IMR-90 (cell line): ENCODE results near the gene RSRC1. TPM values are rescaled to one million over a fixed set of nuclear protein-coding genes. Genes with fewer than 3 reads are reported as not detected.

Experiments
- ATAC-seq: fragments of 200-7000 bp; cut with Tn5 transposase; 2 replicates; pipeline ENCODE4 v1.9.1; 2020; ENCODE audit warnings: low read depth, mild to moderate bottlenecking, moderate library complexity
- BruUV-seq: library from RNA; stranded (reverse); fragments of 400-500 nt; replicated peaks from 2 replicates; lab custom pipeline; 2021; lab: Mats Ljungman, UMichigan
- CTCF ChIA-PET: fragments of 300-600 bp; formaldehyde crosslinking; extraction: SDS; loops from one replicate; lab custom pipeline; 2021; ENCODE audit warnings: antibody characterized with exemption; lab: Yijun Ruan, JAX
- POLR2A ChIA-PET: fragments of 300-600 bp; sonication (Branson Sonifier 250); formaldehyde crosslinking; loops from one replicate; lab custom pipeline; 2022; ENCODE audit warnings: antibody characterized with exemption; ENCODE audit not compliant: unreplicated experiment; lab: Charles Lee
- DNase-seq: peaks from one replicate; pipeline ENCODE4 v3.0.0; 2013
- H2AFZ ChIP-seq: replicated peaks from 2 replicates; pipeline ENCODE3; 2013; ENCODE audit warnings: low read length, mild to moderate bottlenecking; ENCODE audit not compliant: poor library complexity
- H2AK5ac ChIP-seq: 2 replicates; pipeline ENCODE4 v1.6.1; 2013; ENCODE audit warnings: low read depth, low read length, inconsistent platforms
- H2AK9ac ChIP-seq: replicated peaks from 2 replicates; pipeline ENCODE3; 2013; ENCODE audit warnings: mild to moderate bottlenecking, low read depth, low read length, moderate library complexity; ENCODE audit not compliant: poor library complexity
- H2BK120ac ChIP-seq: 2 replicates; pipeline ENCODE4 v1.6.1; 2013; ENCODE audit warnings: low read depth, low read length, inconsistent platforms
- H2BK15ac ChIP-seq: 3 replicates; pipeline ENCODE4 v1.6.1; 2013; ENCODE audit warnings: low read depth, low read length, inconsistent platforms
- H2BK20ac ChIP-seq: 2 replicates; pipeline ENCODE4 v1.6.1; 2013; ENCODE audit warnings: low read depth, mild to moderate bottlenecking, inconsistent platforms, low read length, moderate library complexity
- H2BK5ac ChIP-seq: 2 replicates; pipeline ENCODE4 v1.6.1; 2013; ENCODE audit warnings: mild to moderate bottlenecking, low read depth, low read length, inconsistent platforms; ENCODE audit not compliant: poor library complexity, severe bottlenecking
- H3K14ac ChIP-seq: replicated peaks from 2 replicates; pipeline ENCODE4 v1.6.1; 2013; ENCODE audit warnings: low read depth, low read length, inconsistent platforms
- H3K18ac ChIP-seq: 2 replicates; pipeline ENCODE4 v1.6.1; 2013; ENCODE audit warnings: low read depth, low read length, control low read depth
- H3K23ac ChIP-seq: 2 replicates; pipeline ENCODE4 v1.6.1; 2013; ENCODE audit warnings: low read depth, low read length, inconsistent platforms
- H3K27ac ChIP-seq: 2 replicates; pipeline ENCODE4 v1.5.1; 2013; ENCODE audit warnings: mild to moderate bottlenecking, control low read depth, low read length; ENCODE audit not compliant: insufficient read depth
- H3K27me3 ChIP-seq: 2 replicates; pipeline ENCODE4 v1.6.1; 2013; ENCODE audit warnings: low read length; ENCODE audit not compliant: control insufficient read depth, insufficient read depth
- H3K36me3 ChIP-seq: 2 replicates; pipeline ENCODE4 v1.6.1; 2013; ENCODE audit warnings: low read length, mixed read lengths; ENCODE audit not compliant: control insufficient read depth, insufficient read depth
- H3K4ac ChIP-seq: 2 replicates; pipeline ENCODE4 v1.6.1; 2013; ENCODE audit warnings: low read depth, low read length, inconsistent platforms
- H3K4me1 ChIP-seq: 2 replicates; pipeline ENCODE4 v1.6.1; 2013; ENCODE audit warnings: low read length, mixed read lengths; ENCODE audit not compliant: control insufficient read depth, insufficient read depth
- H3K4me2 ChIP-seq: 2 replicates; pipeline ENCODE4 v1.6.1; 2013; ENCODE audit warnings: low read depth, mild to moderate bottlenecking, control low read depth, low read length, moderate library complexity
- H3K4me3 ChIP-seq: 2 replicates; pipeline ENCODE4 v1.5.1; 2013; ENCODE audit warnings: low read depth, mild to moderate bottlenecking, control low read depth, low read length, moderate library complexity; ENCODE audit not compliant: insufficient read depth
- H3K56ac ChIP-seq: 2 replicates; pipeline ENCODE4 v1.6.1; 2013; ENCODE audit warnings: low read length, inconsistent platforms; ENCODE audit not compliant: insufficient read depth; ENCODE audit errors: extremely low read depth
- H3K79me1 ChIP-seq, 2 experiments: 2 replicates each; pipeline ENCODE4 v1.6.1; 2013; ENCODE audit warnings: low read length in 2 of 2, inconsistent platforms in 1 of 2, low read depth in 1 of 2
- H3K9ac ChIP-seq: 2 replicates; pipeline ENCODE4 v1.6.1; 2013; ENCODE audit warnings: low read depth, low read length, control low read depth
- H3K9me1 ChIP-seq: 2 replicates; pipeline ENCODE4 v1.6.1; 2013; ENCODE audit warnings: low read length, inconsistent platforms; ENCODE audit not compliant: insufficient read depth
- H3K9me3 ChIP-seq: 2 replicates; pipeline ENCODE4 v1.6.1; 2013; ENCODE audit warnings: low read length; ENCODE audit not compliant: control insufficient read depth, insufficient read depth
- H4K20me1 ChIP-seq: 2 replicates; pipeline ENCODE4 v1.6.1; 2013; ENCODE audit warnings: low read length, inconsistent platforms; ENCODE audit not compliant: insufficient read depth
- H4K5ac ChIP-seq: 2 replicates; pipeline ENCODE4 v1.6.1; 2013; ENCODE audit warnings: mild to moderate bottlenecking, low read depth, low read length, control low read depth
- H4K8ac ChIP-seq, 2 experiments: 2 replicates each; pipeline ENCODE4 v1.6.1; 2013; ENCODE audit warnings: low read depth in 2 of 2, low read length in 2 of 2, control low read depth in 1 of 2, inconsistent platforms in 1 of 2
- H4K91ac ChIP-seq: 2 replicates; pipeline ENCODE4 v1.6.1; 2013; ENCODE audit warnings: low read depth, low read length, inconsistent platforms; ENCODE audit not compliant: insufficient read depth
- BHLHE40 ChIP-seq: fragments of 150-350 bp; IDR thresholded peaks from 2 replicates; pipeline ENCODE4 v1.6.1; 2016; ENCODE audit warnings: mild to moderate bottlenecking, low read depth, low read length
- CEBPB ChIP-seq: IDR thresholded peaks from 2 replicates; pipeline ENCODE4 v1.6.1; 2012; ENCODE audit warnings: low read depth, low read length, improper control_type of control experiment
- MAZ ChIP-seq: IDR thresholded peaks from 2 replicates; pipeline ENCODE4 v1.6.1; 2012; ENCODE audit warnings: low read depth, mild to moderate bottlenecking, low read length, improper control_type of control experiment, moderate library complexity, borderline replicate concordance
- SMC3 ChIP-seq: fragments of 150-350 bp; IDR thresholded peaks from 2 replicates; pipeline ENCODE4 v1.6.1; 2016; ENCODE audit warnings: low read depth, mild to moderate bottlenecking, antibody characterized with exemption, low read length, moderate library complexity
- WGBS, 2 experiments: methylation state at CpG; one replicate each; pipeline versions ENCODE4 v1.1.5 to v1.1.7; 2013; ENCODE audit warnings: missing lambda C conversion rate in 2 of 2; ENCODE audit not compliant: insufficient read length in 1 of 2; ENCODE audit errors: extremely low coverage in 2 of 2; 5-methylcytosine and 5-hydroxymethylcytosine counted together
- dilution Hi-C: fragments of 300-500 bp; cut with HindIII; formaldehyde crosslinking; loops from one replicate; pipeline ENCODE4 v1.14.3; 2018; ENCODE audit warnings: low sequenced_read_pairs; ENCODE audit not compliant: unreplicated experiment
- in situ Hi-C: fragments of 300-500 bp; cut with MboI; formaldehyde crosslinking; loops from 3 replicates; pipeline ENCODE4 v1.14.3; 2019; ENCODE audit warnings: low sequenced_read_pairs, inconsistent platforms, mixed read lengths
- intact Hi-C: fragments of 100-400 bp; cut with micrococcal nuclease; formaldehyde crosslinking; loops from 2 replicates; pipeline ENCODE4 v1.10.0; 2022
- polyA plus RNA-seq, 3 experiments: library from polyadenylated mRNA; depleted of rRNA; stranded (reverse); fragments of >200 nt; gene quantifications; 2 replicates each; pipeline ENCODE4 v1.2.3, GENCODE V29; 2012; ENCODE audit warnings: low replicate concordance in 1 of 3
- total RNA-seq: library from RNA; depleted of rRNA; stranded (reverse); fragments of >200 nt; gene quantifications from 2 replicates; pipeline ENCODE4 v1.2.3, GENCODE V29; 2012

RSRC1 gene
- total and polyA plus RNA-seq, 2 of the 4 experiments (the other 2 are of a cell fraction) = 3.8 to 41.8 TPM

- no peak for DNase-seq
- CTCF ChIA-PET = no interaction called here
Measured at GRCh38 chr3:158205324-158205723, 95.4 kb downstream of the RSRC1 start.

More at GRCh38 chr3:158205324-158205723, 95.4 kb downstream of the RSRC1 start:
- H2AK9ac ChIP-seq = no peak overlapping the region
- no peaks in the 10 kb centered on the region for H3K9me1 ChIP-seq
- in situ Hi-C loops (no loop called here), dilution Hi-C loops (no loop called here), intact Hi-C loops (no loop called here)
- H2BK15ac ChIP-seq = no peak overlapping the region
- H2BK120ac ChIP-seq = no peak overlapping the region
- H2BK5ac ChIP-seq = no peak overlapping the region
- no peaks in the 10 kb centered on the region for H4K20me1 ChIP-seq
- no peak overlapping the region for H3K56ac ChIP-seq
- no peak overlapping the region for H4K8ac ChIP-seq
- no peak overlapping the region for H3K4me2 ChIP-seq
- no peak for ATAC-seq
- no peaks in the 10 kb centered on the region for H3K9me3 ChIP-seq
- no peak overlapping the region for H4K91ac ChIP-seq
- no peak overlapping the region for H2AK5ac ChIP-seq
- POLR2A ChIA-PET = no interaction called here
- H2BK20ac ChIP-seq = no peak overlapping the region
- no peak overlapping the region for H3K9ac ChIP-seq
- no peaks in the 10 kb centered on the region for H3K4me1 ChIP-seq
- no peak overlapping the region for H3K23ac ChIP-seq
- no peak overlapping the region for H3K14ac ChIP-seq
- no peaks in the 10 kb centered on the region for H3K36me3 ChIP-seq
- TF ChIP-seq MAZ = no peak
- no peak for TF ChIP-seq CEBPB
- TF ChIP-seq SMC3 = no peak
- TF ChIP-seq BHLHE40 = no peak
- H2AFZ ChIP-seq = no peak overlapping the region
- H3K18ac ChIP-seq = no peak overlapping the region
- no peak overlapping the region for H3K27ac ChIP-seq
- BruUV-seq = no TSS peak
- H4K5ac ChIP-seq = no peak overlapping the region
- H3K4ac ChIP-seq = no peak overlapping the region
- no peaks in the 10 kb centered on the region for H3K27me3 ChIP-seq
- peaks cover 0 to 3% of the 10 kb centered on the region in 2 experiments; a peak in 1 of 4 replicates for H3K79me1 ChIP-seq
- no peak overlapping the region for H3K4me3 ChIP-seq
- 80% methylated on average over 1 of the region's 2 CpGs; no CpG with 5 or more reads in 1 of the 2 experiments for WGBS, 2 experiments
